Measurements from ENCODE around the gene XKR8. TPM values are rescaled to one million over a fixed set of nuclear protein-coding genes. Genes with fewer than 3 reads are reported as not detected.

Gene XKR8
- total RNA-seq, 1 donor from 2014 or later = 7.8 TPM

DNA sequence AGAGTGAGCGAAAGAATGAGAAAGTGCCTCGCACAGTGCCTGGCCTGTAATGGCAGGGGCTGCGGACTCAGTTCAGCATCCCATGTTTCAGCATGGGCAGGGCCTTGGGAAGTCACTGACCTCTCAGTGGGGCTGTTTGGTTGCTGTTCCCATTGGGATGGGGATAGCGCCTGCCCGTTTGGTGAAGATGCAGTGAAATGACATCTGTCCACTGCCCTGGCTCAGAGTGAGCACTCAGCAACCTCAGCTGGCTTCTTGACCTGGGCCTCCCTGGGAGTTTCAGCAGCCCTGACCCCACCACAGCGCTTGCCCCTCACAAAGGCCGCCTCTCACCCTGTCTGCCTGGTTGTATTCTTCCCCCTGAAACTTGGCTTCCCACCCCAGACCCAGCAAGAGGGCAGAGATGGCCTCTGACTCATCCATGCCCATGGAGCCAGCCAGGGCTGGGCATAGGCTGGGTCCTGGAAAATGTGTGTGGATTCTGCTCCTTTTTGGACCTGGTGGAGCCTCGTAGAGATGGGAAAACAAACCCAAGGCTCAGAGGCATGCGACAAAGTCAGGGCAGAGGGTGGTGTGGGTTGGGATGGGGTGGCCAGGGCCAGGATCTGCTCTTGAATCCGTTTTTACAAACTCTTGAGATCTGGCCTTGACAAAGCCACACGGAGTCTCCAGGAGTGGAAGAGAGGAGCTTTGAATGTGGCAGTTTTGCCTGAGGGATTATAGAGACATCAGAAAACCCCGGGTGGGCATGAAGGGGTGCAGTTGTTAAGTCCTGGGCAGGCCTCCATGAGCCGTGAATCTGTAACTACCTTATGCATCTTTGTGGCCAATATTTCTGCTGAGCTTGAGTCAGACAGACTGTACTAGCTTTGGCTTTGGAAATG is 1.2 kb downstream of the XKR8 start:
- no peak for DNase-seq (ENCODE audit: low spot score)
- peaks cover 23% of the 10 kb centered on the region for H3K4me1 Mint-ChIP-seq (ENCODE audit: low read depth)
- peak overlapping the region; percentile 58 for H3K27ac Mint-ChIP-seq (ENCODE audit: unreplicated experiment)

DNA sequence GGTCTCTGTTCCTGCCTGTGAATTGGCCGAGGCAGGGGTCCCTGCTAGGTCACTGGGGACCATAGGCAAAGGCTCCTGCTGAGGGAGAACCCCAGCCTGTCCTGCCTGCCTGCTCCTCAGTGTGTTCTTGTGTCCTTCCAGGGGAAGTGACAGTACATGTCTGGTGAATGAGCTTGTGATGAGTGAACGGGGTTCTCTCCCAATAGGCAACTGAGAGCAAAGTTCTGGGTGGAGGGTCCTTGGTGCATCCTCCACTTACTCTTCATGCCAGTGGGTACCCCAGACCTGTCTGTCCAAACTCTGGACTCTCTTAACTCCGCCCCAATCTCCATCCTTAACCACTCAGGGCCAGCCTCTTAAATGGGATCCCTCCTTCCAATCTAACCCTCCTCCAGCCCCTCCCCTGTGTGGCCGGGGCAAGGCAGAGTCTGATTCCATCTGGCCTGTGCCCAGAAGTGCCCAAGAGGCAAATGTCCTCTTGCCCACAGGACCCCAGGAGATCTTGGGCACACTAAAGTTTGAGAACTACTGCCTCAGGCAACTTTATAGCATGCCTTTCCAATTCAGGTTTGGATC is 2.0 kb downstream of the XKR8 start:
- Mint-ChIP-seq H3K27me3 (ENCODE audit: low read depth) (peaks cover under 1% of the 10 kb centered on the region), H3K36me3 (ENCODE audit: low read depth) (peaks cover 6% of the 10 kb centered on the region), H3K4me1 (ENCODE audit: low read depth) (peaks cover 23% of the 10 kb centered on the region), H3K4me3 (ENCODE audit: unreplicated experiment) (peak overlapping the region; percentile 78), H3K27ac (ENCODE audit: unreplicated experiment) (peak overlapping the region; percentile 58), H3K9me3 (ENCODE audit: low read depth) (no peaks in the 10 kb centered on the region)
- DNase-seq (ENCODE audit: low spot score) = no peak
- TF ChIP-seq, protein P1, sequence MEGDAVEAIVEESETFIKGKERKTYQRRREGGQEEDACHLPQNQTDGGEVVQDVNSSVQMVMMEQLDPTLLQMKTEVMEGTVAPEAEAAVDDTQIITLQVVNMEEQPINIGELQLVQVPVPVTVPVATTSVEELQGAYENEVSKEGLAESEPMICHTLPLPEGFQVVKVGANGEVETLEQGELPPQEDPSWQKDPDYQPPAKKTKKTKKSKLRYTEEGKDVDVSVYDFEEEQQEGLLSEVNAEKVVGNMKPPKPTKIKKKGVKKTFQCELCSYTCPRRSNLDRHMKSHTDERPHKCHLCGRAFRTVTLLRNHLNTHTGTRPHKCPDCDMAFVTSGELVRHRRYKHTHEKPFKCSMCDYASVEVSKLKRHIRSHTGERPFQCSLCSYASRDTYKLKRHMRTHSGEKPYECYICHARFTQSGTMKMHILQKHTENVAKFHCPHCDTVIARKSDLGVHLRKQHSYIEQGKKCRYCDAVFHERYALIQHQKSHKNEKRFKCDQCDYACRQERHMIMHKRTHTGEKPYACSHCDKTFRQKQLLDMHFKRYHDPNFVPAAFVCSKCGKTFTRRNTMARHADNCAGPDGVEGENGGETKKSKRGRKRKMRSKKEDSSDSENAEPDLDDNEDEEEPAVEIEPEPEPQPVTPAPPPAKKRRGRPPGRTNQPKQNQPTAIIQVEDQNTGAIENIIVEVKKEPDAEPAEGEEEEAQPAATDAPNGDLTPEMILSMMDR (IDR thresholded peaks at IDR 0.05) = no peak

More for the DNA sequence above, 1.2 kb downstream of the XKR8 start:
- peaks cover 3% of the 10 kb centered on the region for H3K36me3 Mint-ChIP-seq (ENCODE audit: low read depth)
- TF ChIP-seq, protein P1 (IDR thresholded peaks at IDR 0.05) = no peak
- H3K4me3 Mint-ChIP-seq (ENCODE audit: unreplicated experiment) = peak overlapping the region; percentile 78
- H3K9me3 Mint-ChIP-seq (ENCODE audit: low read depth) = no peaks in the 10 kb centered on the region
- H3K27me3 Mint-ChIP-seq (ENCODE audit: low read depth) = peaks cover 8% of the 10 kb centered on the region

DNA sequence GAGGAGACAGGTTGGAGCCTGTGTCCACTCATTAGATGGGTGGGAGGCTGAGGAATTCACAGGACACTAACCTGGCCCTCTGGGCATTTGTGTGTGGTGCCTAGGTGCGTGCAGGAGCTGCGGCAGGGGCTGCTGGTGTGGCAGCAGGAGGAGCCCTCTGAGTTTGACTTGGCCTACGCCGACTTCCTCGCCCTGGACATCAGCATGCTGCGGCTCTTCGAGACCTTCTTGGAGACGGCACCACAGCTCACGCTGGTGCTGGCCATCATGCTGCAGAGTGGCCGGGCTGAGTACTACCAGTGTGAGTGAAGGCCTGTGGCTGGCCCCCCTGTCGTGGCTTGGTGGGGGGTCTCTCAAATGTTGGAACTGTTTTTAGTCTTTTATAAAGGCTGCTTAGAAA is 3.6 kb downstream of the XKR8 start:
- Mint-ChIP-seq H3K27ac (ENCODE audit: unreplicated experiment) (no peak overlapping the region), H3K36me3 (ENCODE audit: low read depth) (peaks cover 16% of the 10 kb centered on the region), H3K9me3 (ENCODE audit: low read depth) (no peaks in the 10 kb centered on the region), H3K4me3 (ENCODE audit: unreplicated experiment) (no peak overlapping the region), H3K27me3 (ENCODE audit: low read depth) (no peaks in the 10 kb centered on the region), H3K4me1 (ENCODE audit: low read depth) (peaks cover 25% of the 10 kb centered on the region)
- TF ChIP-seq, protein P1 (IDR thresholded peaks at IDR 0.05) = no peak
- DNase-seq (ENCODE audit: low spot score) = no peak

DNA sequence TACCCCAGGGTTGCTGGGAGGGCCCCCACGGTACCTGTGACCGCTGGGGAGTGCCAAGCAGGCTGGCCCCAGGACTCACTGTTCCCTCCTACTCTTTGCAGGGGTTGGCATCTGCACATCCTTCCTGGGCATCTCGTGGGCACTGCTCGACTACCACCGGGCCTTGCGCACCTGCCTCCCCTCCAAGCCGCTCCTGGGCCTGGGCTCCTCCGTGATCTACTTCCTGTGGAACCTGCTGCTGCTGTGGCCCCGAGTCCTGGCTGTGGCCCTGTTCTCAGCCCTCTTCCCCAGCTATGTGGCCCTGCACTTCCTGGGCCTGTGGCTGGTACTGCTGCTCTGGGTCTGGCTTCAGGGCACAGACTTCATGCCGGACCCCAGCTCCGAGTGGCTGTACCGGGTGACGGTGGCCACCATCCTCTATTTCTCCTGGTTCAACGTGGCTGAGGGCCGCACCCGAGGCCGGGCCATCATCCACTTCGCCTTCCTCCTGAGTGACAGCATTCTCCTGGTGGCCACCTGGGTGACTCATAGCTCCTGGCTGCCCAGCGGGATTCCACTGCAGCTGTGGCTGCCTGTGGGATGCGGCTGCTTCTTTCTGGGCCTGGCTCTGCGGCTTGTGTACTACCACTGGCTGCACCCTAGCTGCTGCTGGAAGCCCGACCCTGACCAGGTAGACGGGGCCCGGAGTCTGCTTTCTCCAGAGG is 6.8 kb downstream of the XKR8 start:
- H3K4me1 Mint-ChIP-seq (ENCODE audit: low read depth) = peaks cover 25% of the 10 kb centered on the region
- H3K4me3 Mint-ChIP-seq (ENCODE audit: unreplicated experiment) = no peak overlapping the region
- no peak for DNase-seq (ENCODE audit: low spot score)
- no peaks in the 10 kb centered on the region for H3K9me3 Mint-ChIP-seq (ENCODE audit: low read depth)
- no peaks in the 10 kb centered on the region for H3K27me3 Mint-ChIP-seq (ENCODE audit: low read depth)
- peaks cover 18% of the 10 kb centered on the region for H3K36me3 Mint-ChIP-seq (ENCODE audit: low read depth)
- H3K27ac Mint-ChIP-seq (ENCODE audit: unreplicated experiment) = no peak overlapping the region
- TF ChIP-seq, protein P1 (IDR thresholded peaks at IDR 0.05) = no peak

Data from chondrocyte (in vitro differentiated cells).